Measurements from ENCODE around the gene FOXRED2. TPM values are rescaled to one million over a fixed set of nuclear protein-coding genes. Genes with fewer than 3 reads are reported as not detected.
"Not testable (repeated sequence)": the region's sequence is repeated elsewhere in the genome, so short reads cannot be mapped to it uniquely, and the experiment has no call there.

The FOXRED2 gene
- 15.3 TPM for total RNA-seq

DNA sequence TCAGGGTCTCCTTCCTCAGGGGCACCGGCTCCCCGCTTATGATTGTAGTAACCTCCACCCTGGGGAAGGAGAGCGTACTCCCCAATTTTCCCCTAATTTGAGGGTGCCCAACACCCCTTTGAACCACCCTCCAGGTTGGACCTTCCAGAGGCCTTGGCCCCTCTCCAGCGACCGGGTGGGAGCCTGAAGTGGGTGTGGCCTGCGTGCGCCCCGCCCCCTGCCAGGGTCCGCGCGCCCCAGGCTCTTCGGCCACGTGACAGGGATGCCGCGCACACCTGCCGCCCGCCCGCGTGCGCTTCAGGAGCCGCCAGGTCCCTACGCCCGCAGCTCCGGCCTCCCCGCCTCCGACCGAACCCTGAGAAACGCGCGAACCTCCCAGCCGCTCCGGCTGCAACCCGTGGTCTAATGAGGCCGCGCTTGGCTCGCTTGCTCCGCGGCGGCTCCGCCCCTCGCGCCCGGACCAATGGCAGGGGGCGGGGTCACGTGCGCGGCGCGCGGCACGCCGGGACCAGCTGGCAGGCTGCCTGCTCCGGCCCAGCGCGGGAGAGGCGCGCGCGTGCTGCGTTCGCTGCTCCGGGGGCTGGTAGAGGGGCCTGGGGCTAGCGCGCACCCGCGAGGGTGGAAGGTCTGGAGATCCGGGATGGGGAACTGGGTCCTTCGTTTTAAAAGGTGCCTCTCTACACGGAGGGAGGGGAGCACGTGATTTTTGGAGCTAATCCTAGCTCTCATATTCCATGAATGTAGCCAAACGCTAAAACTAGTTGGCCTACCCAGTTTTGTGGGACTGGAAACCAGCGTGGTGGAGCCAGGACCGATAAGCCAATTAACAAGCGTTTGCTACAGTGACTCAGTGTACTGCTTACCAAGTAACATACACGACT lies at the start of gene FOXRED2:
Gene FOXRED2, minus strand, starts transcription at position 404 of the 881 bp plus-strand sequence. CDS start 618 bp downstream, outside the sequence.
- peak; percentile 87 for DNase-seq (ENCODE audit: low spot score)

DNA sequence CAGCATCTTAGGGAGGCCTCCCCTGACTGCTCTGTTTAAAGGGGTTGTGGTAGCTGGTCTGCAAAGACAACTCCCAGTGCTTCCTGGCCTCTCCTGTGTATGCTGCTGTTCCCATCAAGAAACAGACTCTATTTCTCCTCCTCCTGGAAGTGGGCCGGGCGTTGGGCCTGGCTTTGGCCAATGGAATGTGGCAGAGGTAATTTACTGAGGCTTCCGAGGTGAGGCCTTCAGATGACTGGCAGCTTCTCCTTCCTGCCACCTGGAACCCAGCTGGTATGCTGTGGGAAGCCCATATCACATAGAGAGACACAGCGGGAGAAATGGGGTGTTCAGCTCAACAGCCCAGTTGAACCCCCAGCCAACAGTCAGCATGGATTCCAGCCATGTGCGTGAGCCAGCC lies 47.3 kb upstream of the FOXRED2 start:
- no peak for DNase-seq (ENCODE audit: low spot score)

DNA sequence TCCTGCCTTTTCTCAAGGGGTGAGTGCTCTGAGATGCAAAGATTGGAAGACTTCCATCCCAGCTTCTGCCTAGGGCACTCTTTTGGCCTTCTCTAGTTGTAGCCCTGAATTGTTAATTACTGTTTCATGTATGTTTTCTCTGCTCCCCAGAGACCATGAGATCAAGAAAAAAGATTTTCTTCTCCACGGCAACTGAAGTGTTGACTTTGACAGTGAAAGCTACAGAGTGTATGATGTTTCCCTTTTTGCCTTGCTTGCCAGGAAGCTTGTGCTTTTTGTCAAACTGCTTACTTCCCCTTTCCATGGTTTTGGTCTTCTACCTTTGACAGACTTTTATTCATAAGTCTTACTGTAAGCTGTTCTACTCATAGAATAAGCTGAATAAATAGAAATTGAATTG lies 45.4 kb upstream of the FOXRED2 start:
- no peak for DNase-seq (ENCODE audit: low spot score)

DNA sequence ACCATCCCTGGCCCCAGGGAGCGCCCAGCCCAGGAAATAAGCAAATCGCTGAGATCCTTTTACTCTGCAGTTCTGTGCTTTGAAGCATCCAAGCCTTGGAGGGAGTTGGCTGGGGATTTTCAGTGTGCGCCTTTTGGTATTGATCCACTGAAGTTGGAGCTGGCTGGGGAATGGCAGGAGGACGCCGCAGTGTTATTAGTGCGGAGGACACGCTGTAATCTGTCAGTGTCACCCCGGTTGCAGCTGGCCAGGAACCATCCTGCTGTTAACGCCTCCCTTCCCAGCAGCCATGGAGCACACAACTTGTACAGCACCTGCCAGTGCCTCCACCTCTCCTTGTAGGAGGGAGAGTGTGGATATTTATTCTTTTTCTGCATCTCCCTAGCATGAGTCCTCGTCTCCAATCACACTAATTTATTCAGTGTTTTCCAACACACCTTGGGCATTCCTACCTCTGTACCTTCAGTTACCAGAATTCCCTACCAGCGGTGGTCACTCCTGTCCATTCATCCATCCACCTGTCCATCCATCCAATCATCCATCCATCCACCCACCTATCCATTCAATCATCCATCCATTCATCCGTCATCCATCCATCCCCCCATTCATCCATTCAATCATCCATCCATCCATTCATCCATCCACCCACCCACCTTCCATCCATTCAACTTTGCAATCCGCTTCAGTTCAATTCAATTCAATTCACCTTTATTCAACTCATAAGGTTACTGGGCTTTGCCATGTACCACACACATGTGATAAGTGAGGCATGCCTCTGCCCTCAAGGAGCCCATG lies 44.1 kb upstream of the FOXRED2 start:
- no peak for DNase-seq (ENCODE audit: low spot score)

DNA sequence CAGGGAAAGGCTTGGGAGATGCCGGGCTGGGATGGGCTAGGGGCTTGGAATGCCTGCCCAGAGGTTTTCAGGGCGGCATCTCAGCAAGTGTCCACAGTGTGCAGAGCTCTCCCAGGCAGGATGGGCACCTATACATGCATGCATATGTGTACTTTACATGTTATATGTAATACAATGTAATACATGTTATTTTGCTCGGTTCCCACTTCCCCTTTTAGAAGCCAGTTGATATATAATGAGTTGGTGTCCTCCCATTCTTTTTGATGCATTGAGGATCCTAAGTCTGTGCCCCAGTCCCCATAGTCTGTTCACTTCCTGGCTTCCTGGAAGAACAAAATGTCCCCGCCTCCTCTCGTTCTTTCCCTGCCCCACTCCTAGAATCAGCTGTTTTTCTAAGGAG lies 42.2 kb upstream of the FOXRED2 start:
- no peak for DNase-seq (ENCODE audit: low spot score)

DNA sequence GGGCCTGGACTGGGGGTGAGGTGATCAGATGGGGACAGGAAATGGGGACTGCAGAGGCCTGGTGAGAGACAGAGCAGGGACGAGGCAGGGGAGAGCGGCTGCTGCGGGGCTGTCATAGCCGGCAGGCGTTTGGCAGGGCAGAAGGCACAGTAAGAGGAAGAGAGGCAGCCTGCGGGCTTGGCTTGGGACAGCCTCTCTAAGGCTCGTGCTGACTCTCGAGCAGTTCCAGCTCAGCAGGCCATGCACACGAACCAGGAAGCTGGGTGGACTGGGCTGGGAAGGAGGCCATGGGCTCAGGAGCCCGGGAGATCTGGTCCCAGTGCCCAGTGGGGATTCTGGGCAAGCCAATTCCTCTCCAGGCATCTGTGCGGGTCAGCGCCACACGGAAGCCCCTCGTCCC lies 41.8 kb upstream of the FOXRED2 start:
- DNase-seq (ENCODE audit: low spot score) = no peak

DNA sequence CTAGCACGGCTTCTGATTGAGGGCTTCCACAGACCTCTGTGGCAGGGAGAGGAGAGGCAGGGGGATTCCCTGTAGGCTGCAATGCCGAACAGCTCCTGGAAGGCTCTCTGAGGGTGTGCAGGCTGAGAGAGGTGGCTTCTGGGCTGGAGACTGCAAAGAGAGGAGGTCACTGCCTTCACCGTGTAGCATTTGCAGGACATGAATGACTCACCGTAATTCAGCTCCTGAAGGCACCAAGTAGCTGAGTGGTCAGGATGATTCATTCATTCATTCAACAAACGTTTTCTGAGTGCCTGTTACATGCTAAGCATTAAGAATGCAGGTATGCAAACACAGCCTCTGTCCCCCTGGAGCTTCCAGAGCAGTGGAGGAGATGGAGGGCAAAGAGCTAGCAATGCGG lies 40.1 kb upstream of the FOXRED2 start:
- DNase-seq (ENCODE audit: low spot score) = no peak

DNA sequence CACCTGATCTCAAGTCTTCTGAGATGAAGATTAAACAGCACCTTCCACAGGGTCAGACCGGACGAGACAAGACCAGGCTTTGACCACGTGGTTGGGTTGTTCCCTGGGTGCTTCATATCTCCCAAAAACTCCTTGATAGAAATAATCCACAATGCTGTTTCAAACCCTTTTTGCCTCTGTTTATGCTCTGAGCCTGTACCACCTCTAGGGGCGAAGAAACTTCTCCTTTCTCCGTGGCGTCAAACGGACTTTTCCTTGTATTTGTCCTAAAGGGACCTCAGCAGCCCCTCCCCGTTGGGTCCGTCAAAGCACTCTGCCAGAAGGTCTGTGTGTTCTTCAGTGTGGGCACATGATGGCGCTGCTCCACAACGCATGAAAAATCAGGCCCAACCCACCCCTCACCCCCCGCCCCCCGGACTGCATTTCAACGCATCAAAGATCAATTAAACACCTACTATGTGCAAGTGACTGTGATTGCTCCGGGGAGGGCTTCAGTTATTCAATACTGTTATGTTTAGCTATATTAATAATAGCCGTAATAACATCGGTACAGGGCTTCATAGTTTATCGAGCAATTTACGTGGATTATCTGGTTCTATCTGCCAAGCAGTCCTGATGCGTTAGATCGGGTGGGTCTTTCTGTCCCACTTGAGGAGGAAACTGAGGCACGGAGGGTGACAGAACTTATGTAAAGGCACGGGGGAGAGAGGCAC lies 39.4 kb upstream of the FOXRED2 start:
- DNase-seq (ENCODE audit: low spot score) = no peak

DNA sequence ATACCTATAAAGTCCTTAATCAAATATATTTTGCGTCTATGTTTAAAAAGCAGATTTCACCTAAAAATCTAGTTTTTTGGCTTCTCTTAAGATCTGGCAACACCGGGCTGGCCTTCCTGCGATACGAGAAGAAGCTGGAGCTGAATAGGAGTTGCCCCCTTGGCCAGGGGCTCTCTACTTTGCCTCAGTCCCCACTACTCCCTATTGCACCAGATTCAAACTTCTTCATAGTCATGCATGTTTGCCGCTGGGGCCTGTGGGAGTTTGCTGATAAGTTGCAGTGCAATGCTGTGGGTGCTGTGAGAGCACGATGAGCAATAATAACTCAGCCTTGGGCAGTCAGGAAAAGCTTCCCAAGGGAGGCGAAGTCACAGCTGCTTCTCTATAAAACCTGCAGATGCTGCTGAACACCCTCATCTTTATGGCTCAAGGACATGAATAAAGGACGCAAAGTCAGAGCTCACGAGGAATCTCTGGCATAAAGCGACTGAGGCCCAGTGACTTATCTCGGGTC lies 37.3 kb upstream of the FOXRED2 start:
- DNase-seq (ENCODE audit: low spot score) = no peak

DNA sequence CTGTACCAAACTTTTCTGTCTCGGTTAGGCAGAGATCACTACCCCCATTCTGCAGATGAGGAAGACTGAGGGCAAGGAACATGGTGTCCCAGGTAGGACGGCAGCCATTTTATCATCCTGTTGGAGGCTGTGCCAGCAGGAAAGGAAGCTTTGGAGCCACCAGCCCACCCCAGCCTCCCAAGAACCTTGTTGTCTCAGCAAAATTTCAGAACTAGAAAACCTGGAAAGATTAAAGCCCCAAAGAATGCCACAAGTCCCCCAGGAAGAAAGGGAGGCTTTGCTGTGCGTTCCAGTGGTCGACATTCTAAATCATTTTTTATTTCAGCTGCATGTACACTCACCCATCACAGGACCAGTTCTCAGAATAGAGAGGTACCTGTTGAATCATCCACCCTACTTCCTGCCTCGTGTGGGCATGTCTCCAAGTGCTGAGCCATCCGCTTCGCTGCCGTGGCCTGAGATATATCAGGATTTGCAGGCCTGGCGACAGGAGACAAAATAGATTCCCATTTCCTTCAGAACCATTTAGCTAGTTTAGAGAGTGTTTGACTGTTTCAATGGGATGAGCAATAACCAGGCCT lies 35.1 kb upstream of the FOXRED2 start:
- DNase-seq (ENCODE audit: low spot score) = peak; percentile 65

DNA sequence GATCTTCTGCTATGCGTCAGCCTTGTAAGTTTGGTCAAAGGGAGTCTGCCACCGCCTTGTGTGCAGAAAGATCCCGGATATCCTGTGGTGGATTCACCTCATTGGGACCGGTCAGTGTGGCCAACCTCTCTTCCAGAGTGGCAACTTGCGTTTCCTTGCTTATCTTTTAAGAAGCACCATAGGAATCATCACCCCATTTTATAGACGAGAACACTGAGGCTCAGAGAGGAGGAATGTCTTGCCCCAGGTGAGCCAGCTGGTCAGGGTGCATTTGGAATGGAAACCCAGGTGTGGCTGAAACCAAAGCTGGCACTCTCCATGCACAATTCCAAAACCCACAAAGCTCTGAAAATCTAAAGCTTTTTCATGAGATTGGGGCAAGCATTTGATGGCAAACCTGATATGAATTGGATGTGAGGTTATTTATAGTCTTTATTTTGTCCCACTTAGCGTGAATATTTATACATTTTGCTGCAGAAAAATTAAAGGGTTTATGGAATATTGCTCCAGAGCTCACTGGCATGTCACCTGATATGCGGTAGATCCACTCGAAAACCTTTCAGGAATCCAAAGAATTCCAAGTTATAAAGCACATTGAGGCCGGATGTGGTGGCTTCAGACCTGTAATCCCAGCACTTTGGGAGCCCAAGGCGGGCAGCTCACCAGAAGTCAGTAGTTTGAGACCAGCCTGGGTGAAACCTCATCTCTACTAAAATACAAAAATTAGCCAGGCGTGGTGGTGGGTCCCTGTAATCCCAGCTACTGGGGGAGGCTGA lies 34.2 kb upstream of the FOXRED2 start:
- no peak for DNase-seq (ENCODE audit: low spot score)

DNA sequence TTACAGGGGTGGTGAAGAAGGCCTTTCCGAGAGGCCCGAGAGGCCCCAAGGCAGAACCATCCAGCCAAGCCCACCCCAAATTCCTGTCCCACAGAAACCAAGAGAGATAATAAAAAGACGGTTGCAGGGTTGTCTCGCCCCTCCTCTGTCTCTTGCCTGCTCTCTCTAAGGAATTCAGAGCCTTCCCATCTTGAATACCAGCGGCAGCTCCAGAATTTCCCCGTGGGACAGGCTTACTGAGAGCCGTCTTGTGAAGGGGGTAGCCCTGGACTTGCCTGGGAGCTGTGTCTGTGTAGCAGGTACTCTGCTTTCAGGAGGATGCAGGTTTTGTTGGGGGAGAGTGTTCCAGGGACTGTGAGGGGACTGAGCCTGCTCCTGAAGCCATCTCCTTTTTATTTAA lies 31.7 kb upstream of the FOXRED2 start:
- DNase-seq (ENCODE audit: low spot score) = no peak

DNA sequence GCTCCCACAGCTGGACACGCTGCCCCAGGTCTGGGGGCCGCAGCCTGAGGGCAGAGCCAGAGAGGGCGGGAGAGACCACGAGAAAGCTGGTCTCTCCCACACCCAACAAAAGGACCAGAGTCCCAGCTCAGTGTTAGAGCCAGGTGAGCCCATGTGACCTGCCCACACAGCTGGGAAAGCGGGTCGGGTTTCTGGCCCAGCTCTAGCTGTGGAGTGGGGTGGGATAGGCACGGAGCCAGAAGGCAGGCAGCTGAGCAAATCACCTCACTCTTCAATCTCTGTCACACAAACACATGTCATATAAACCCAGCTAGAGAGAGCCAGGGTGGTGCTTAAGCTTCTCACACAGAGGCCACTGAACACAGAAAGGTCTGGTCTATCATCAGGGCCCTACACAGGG lies 29.9 kb upstream of the FOXRED2 start:
- DNase-seq (ENCODE audit: low spot score) = no peak

DNA sequence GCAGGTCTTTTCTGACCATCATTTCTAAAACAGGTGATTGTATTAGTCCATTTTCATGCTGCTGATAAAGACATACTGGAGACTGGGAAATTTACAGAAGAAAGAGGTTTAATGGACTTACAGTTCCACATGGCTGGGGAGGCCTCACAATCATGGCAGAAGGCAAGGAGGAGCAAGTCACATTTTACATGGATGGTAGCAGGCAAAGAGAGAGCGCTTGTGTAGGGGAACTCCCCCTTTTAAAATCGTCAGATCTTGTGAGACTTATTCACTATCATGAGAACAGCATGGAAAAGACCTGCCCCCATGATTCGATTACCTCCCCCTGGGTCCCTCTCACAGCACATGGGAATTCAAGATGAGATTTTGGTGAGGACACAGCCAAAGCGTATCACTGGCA lies 26.5 kb upstream of the FOXRED2 start:
- not testable (repeated sequence) for DNase-seq (ENCODE audit: low spot score)

DNA sequence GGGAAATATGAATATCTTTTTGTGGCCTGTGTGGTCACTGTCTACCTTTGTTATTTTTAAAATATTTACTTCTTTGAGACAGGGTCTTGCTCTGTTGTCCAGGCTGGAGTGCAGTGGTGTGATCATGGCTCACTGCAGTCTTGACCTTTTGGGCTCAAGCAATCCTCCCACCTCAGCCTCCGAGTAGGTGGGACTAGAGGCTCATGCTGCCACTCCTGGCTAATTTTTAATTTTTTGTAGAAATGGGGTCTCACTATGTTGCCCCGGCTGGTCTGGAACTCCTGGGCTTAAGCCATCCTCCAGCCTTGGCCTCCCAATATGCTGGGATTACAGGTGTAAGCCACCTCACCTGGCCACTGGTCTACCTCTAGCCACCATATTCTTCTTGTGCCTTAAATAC lies 25.6 kb upstream of the FOXRED2 start:
- DNase-seq (ENCODE audit: low spot score) = no peak

DNA sequence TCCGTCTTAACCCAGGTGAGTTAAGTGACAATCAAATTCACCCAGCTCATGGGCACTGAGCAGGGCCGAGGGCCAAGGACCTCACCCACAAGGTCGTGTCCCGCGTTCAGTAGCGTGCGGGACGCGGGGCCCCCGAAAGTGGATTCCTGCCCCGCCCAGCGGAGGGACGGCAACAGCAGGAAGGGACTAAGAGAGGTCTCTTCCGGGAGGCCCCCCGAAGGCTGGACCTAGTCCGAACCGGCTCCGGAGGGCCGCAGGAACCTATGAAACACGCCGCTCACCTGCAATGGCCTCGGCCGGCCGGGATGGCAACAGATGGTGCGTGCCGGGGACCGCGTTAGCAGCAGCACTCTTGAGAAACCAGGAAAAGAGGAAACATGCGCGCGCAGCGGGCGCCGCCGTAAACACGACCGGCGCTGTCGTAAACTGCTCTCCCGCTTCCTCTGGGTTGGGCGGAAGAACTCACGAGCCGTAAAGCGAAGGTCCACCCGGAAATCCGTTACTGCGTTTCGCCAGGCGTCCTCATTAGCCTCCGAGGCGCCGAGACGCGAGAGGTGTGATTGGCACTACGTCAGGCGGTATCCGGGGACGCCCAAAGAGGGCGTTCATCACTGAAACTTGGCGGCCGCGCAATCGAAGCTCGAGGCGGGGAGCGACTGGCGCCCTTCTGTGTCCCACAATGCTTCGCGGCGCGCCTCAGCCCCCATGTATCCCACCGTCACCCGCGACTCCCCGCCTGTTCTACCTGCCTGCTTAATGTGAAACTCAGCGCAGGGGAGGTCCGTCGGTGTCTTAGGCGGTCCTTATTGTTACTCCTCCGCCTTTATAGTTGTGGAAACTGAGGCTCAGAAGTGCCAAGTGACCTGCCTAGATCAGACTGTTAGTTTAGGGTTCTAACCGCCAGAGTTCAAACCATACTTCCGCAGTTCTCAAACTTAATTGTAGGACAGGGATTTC lies 22.2 kb upstream of the FOXRED2 start, which contains the start of gene EIF3D:
Gene EIF3D, minus strand, starts transcription at position 372 of the 957 bp plus-strand sequence. CDS start 3,045 bp downstream, outside the sequence.
- peak; percentile 99 for DNase-seq (ENCODE audit: low spot score)

DNA sequence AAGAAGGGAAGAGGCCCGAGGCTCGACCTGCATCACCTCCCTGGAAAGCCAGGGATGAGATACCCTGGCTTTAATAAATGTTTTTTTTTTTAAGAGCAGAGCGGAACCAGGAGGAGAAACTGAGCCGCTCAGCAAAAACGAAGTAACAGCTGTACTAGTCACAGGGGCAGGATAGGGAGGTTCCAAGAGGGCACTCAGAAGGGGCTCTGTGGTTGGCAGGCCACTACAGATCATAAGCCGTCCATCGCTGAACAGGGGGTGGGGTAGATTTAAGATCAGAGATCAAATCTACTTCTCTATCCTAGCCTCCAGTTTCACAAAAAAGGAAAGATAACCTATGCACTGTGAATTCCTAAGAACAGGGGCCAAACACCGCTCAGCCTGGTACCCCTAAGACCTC lies 21.5 kb upstream of the FOXRED2 start:
- DNase-seq (ENCODE audit: low spot score) = no peak

DNA sequence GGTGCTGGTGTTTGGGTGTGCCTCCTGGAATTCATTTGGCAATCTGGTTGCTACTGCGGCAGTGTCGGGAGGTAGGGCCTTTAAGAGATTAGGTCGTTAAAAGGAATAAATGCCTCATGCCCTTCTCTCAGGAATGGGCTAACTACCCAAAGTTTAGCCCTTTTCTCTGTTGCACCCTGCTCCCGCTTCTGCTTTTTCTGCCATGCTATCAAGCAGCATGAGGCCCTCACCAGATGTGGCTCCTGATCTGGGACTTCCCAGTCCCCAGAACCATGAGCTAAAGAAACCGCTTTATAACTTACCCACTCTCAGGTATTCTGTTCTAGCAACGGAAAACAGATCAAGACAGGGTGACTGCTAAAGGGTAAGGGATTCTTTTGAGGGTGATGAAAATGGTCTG lies 15.8 kb upstream of the FOXRED2 start:
- DNase-seq (ENCODE audit: low spot score) = no peak

DNA sequence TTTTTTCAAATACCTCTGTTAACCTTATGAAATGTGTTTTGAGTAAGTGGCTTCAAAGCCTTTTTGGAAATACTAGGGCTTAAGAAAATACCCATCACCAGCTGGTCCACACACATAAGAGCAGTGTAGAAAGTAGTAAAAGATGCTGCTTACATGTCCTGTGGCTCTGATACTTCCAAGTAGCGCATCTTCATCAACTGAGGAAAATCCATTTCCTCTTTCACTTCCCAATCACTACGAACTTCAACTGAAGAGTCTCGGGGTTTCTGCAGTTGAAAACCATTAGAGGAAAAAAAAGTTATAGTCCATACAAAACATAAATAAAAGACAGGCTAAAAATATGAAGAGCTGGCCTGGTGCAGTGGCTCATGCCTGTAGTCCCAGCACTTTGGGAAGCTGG lies 13.6 kb upstream of the FOXRED2 start:
- DNase-seq (ENCODE audit: low spot score) = no peak

DNA sequence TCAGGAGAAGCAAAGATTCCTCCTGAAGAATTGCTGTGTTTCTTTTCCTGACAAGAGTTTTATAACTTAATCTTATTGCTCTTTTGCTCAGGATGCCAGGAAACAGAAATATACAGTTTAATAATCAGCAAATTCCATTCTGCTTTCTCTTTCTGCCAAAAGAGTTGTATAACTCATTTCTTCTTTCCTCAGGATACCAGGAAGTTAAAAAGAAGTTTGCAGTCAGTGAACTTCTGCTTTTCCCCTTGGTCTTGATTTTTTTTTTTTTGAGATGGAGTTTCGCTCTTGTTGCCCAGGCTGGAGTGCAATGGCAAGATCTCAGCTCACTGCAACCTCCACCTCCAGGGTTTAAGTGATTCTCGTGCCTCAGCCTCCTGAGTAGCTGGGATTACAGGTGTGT lies 13.1 kb upstream of the FOXRED2 start:
- DNase-seq (ENCODE audit: low spot score) = not testable (repeated sequence)

Measured in ureter (tissue), 1 donor.